Gastrocnemius medialis (tissue), 4 donors: ENCODE data around the gene RASA3. TPM values are rescaled to one million over a fixed set of nuclear protein-coding genes. Genes with fewer than 3 reads are reported as not detected.

ENCODE experiments used
- ATAC-seq, 2 donors: fragments of 150-250 bp; one replicate each; pipeline ENCODE4 v1.9.1; 2016
- DNase-seq, 2 donors: peaks; one replicate each; pipeline ENCODE4 v3.0.0-alpha.2; 2019
- H3K27ac ChIP-seq, 4 donors: fragments of 200-600 bp; sonication (generic); 1 replicate in 1 of 4; 2 replicates in 3 of 4; pipeline ENCODE4 v1.5.1; 2016 to 2018; ENCODE audit warnings: mild to moderate bottlenecking in 2 of 4, moderate library complexity in 1 of 4
- H3K27me3 ChIP-seq, 3 donors: fragments of 200-600 bp; sonication (generic) in 2 of 3; 1 replicate in 1 of 3; 2 replicates in 2 of 3; pipeline versions ENCODE4 v1.5.1 to v1.6.0; 2016 to 2019; ENCODE audit warnings: mild to moderate bottlenecking in 1 of 3, moderate library complexity in 1 of 3
- H3K36me3 ChIP-seq, 2 donors: fragments of 200-600 bp; sonication (generic) in 1 of 2; one replicate each; pipeline ENCODE4 v1.5.1; 2017 to 2018
- H3K4me1 ChIP-seq, 2 donors: fragments of 200-600 bp; sonication (generic) in 1 of 2; one replicate each; pipeline ENCODE4 v1.5.1; 2016 to 2017; ENCODE audit warnings: mild to moderate bottlenecking in 2 of 2
- H3K4me3 ChIP-seq, 4 donors: fragments of 200-600 bp; sonication (generic) in 3 of 4; 1 replicate in 1 of 4; 2 replicates in 3 of 4; pipeline ENCODE4 v1.5.1; 2016 to 2019; ENCODE audit warnings: mild to moderate bottlenecking in 2 of 4
- H3K9me3 ChIP-seq, 3 donors: fragments of 200-600 bp; sonication (generic) in 2 of 3; 1 replicate in 1 of 3; 2 replicates in 2 of 3; pipeline ENCODE4 v1.5.1; 2016 to 2019
- POLR2A ChIP-seq, 2 donors: fragments of 450-650 bp; IDR thresholded peaks; one replicate each; pipeline ENCODE4 v1.6.1; 2017; ENCODE audit warnings: antibody characterized with exemption in 2 of 2, mild to moderate bottlenecking in 2 of 2, moderate library complexity in 2 of 2
- in situ Hi-C, 4 donors: fragments of 200-750 bp; cut with MboI; loops; one replicate each; pipeline versions ENCODE4 v1.15.0 to v1.8.0; 2017; ENCODE audit warnings: low sequenced_read_pairs in 4 of 4
- intact Hi-C: fragments of 100-400 bp; cut with DNase I; formaldehyde crosslinking; loops from one replicate; pipeline ENCODE4 v1.15.1; 2023; ENCODE audit warnings: low total_unique reads
- total RNA-seq, 4 donors: library from RNA; depleted of rRNA; stranded (reverse); fragments of >200 nt; gene quantifications; one replicate each; pipeline versions ENCODE4 v1.1.0 to v1.2.3, GENCODE V29; 2016
- TF ChIP-seq, protein P1 (sequence below), 5 experiments: fragments of 450-650 bp in 3 of 5; fragments of 200-600 bp in 2 of 5; sonication (generic) in 2 of 5; IDR thresholded peaks in 4 of 5; conservative IDR thresholded peaks in 1 of 5; 1 replicate in 4 of 5; 2 replicates in 1 of 5; pipeline ENCODE4 v1.5.1; 2016 to 2019; ENCODE audit warnings: antibody characterized with exemption in 5 of 5, mild to moderate bottlenecking in 3 of 5, moderate library complexity in 3 of 5

RASA3 gene
- total RNA-seq, 4 donors from 2014 or later: 3.4 to 22.2 (median 10.8) TPM

DNA sequence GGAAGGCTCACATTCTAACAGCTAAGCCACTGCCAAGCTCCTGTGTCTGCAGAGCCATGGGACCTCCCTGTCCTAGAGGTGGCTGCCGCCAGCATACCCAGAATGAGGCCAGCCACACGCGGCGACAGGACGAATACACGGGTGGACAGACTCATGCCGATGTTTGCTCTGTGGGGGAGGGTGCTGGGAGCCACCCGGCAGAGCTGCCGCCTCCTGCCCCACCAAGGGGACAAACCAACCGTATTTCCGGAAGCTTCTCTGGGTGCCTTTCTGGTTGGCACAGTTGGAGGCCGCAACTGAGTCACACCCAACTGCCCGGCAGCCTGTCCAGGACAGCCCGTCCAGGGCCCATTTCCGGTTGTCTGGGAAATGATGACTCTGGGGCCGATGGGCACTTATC, 178.9 kb downstream of the RASA3 start:
- Histone ChIP-seq H3K4me1 (peaks cover 4 to 7% of the 10 kb centered on the region in 2 donors), H3K27ac (no peak overlapping the region), H3K9me3 (no peaks in the 10 kb centered on the region), H3K36me3 (peaks cover 0 to 8% of the 10 kb centered on the region in 2 donors), H3K27me3 (no peaks in the 10 kb centered on the region), H3K4me3 (no peak overlapping the region)
- TF ChIP-seq POLR2A (IDR thresholded peaks at IDR 0.05): no peak
- TF ChIP-seq, protein P1, sequence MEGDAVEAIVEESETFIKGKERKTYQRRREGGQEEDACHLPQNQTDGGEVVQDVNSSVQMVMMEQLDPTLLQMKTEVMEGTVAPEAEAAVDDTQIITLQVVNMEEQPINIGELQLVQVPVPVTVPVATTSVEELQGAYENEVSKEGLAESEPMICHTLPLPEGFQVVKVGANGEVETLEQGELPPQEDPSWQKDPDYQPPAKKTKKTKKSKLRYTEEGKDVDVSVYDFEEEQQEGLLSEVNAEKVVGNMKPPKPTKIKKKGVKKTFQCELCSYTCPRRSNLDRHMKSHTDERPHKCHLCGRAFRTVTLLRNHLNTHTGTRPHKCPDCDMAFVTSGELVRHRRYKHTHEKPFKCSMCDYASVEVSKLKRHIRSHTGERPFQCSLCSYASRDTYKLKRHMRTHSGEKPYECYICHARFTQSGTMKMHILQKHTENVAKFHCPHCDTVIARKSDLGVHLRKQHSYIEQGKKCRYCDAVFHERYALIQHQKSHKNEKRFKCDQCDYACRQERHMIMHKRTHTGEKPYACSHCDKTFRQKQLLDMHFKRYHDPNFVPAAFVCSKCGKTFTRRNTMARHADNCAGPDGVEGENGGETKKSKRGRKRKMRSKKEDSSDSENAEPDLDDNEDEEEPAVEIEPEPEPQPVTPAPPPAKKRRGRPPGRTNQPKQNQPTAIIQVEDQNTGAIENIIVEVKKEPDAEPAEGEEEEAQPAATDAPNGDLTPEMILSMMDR (IDR thresholded peaks at IDR 0.05 in 4 of 5, conservative IDR thresholded peaks at IDR 0.05 in 1 of 5): no peak
- ATAC-seq (no peak), DNase-seq (no peak)
- in situ Hi-C loops: no loop called here
- intact Hi-C loops: no loop called here

DNA sequence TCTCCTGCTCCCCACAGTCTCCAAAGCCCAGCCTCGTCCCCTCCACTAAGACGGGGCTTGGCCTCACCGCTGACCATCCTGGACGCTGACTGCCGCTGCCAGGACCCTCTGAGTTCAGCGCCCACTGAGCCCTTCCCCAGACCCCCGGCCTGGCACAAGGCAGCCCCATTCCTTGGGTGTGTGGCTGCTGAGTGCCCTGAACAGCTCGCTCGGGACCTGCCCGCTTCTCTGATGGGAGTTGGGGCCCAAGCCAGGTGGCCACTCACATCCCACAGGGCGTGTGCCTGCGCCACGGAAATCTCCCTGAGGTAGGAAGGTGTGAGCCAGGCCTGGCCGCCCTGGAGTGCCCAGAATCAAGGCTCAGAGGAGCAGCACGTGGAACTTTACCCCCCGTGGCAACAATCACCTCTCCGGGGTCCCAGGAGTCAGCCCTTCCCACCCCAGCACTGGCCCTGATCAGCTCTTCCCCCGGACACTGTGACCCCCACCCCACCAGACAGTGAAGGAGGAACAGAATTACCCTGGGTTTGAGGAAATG, 179.4 kb downstream of the RASA3 start:
- intact Hi-C loops (no loop called here), in situ Hi-C loops (no loop called here)
- Histone ChIP-seq H3K36me3 (peaks cover 0 to 8% of the 10 kb centered on the region in 2 donors), H3K4me1 (peaks cover 5 to 7% of the 10 kb centered on the region in 2 donors), H3K27me3 (no peaks in the 10 kb centered on the region), H3K9me3 (no peaks in the 10 kb centered on the region), H3K4me3 (no peak overlapping the region), H3K27ac (no peak overlapping the region)
- DNase-seq: no peak
- TF ChIP-seq, protein P1 (IDR thresholded peaks at IDR 0.05 in 4 of 5, conservative IDR thresholded peaks at IDR 0.05 in 1 of 5): no peak
- no peak for TF ChIP-seq POLR2A (IDR thresholded peaks at IDR 0.05)
- ATAC-seq: no peak

- intact Hi-C loops: no loop called here
Observed at GRCh38 chr13:113952151-113952982, 180.1 kb downstream of the RASA3 start.

GRCh38 chr13:113951246-113951999, 181.0 kb downstream of the RASA3 start:
- no peaks in the 10 kb centered on the region for H3K9me3 ChIP-seq
- peaks cover 0 to 8% of the 10 kb centered on the region in 2 donors for H3K36me3 ChIP-seq
- no peak overlapping the region for H3K27ac ChIP-seq
- DNase-seq (peak; percentile 76 to 82), ATAC-seq (peak; percentile 88 to 91)
- intact Hi-C loops (loop anchor here (1.0 kb wide), 1 partner anchor 275 kb away; no protein-coding TSS in a partner anchor), in situ Hi-C loops (no loop called here)
- peaks cover 7 to 9% of the 10 kb centered on the region in 2 donors for H3K4me1 ChIP-seq
- H3K4me3 ChIP-seq: peak overlapping the region in 3 of 4 donors; percentile 1 to 51 (median 22)
- H3K27me3 ChIP-seq: no peaks in the 10 kb centered on the region
- TF ChIP-seq, protein P1 (IDR thresholded peaks at IDR 0.05 in 4 of 5, conservative IDR thresholded peaks at IDR 0.05 in 1 of 5): peak; percentile 85 to 96 (median 87)
- no peak for TF ChIP-seq POLR2A (IDR thresholded peaks at IDR 0.05)

More at GRCh38 chr13:113952151-113952982, 180.1 kb downstream of the RASA3 start:
- no peak overlapping the region for H3K27ac ChIP-seq
- H3K27me3 ChIP-seq: no peaks in the 10 kb centered on the region
- H3K9me3 ChIP-seq: no peaks in the 10 kb centered on the region
- no peak overlapping the region for H3K4me3 ChIP-seq
- peaks cover 7 to 9% of the 10 kb centered on the region in 2 donors for H3K4me1 ChIP-seq
- no peak for TF ChIP-seq POLR2A (IDR thresholded peaks at IDR 0.05)
- TF ChIP-seq, protein P1 (IDR thresholded peaks at IDR 0.05 in 4 of 5, conservative IDR thresholded peaks at IDR 0.05 in 1 of 5): no peak
- DNase-seq (no peak), ATAC-seq (no peak)
- H3K36me3 ChIP-seq: peaks cover 0 to 8% of the 10 kb centered on the region in 2 donors
- in situ Hi-C loops: no loop called here
